ENCODE data around the gene KRABD2.
A peak's percentile ranks its signal among the peaks of the same experiment; 100 is the strongest.
"Not testable (repeated sequence)": the region's sequence is repeated elsewhere in the genome, so short reads cannot be mapped to it uniquely, and the experiment has no call there.

Gene KRABD2

GRCh38 chr17:8382880-8383142, 6.3 kb upstream of the KRABD2 start:
- Histone ChIP-seq H3K4me1 (peaks cover 19% of the 10 kb centered on the region), H3K27me3 (no peaks in the 10 kb centered on the region), H3K36me3 (ENCODE audit: low read depth, missing control alignments) (no peaks in the 10 kb centered on the region), H3K9me3 (no peaks in the 10 kb centered on the region), H3K27ac (peak overlapping the region; percentile 47 to 75), H3K4me3 (peak overlapping the region; percentile 69)
- TF ChIP-seq POLR2A (IDR thresholded peaks at IDR 0.05) (no peak), CTCF (IDR thresholded peaks at IDR 0.05) (no peak)
- no peak for DNase-seq
- intact Hi-C loops (cut with DNase I; ENCODE audit: low total_unique reads) = no loop called here
- WGBS, 2 donors = 0% methylated on average over 15 of the region's 15 CpGs

DNA sequence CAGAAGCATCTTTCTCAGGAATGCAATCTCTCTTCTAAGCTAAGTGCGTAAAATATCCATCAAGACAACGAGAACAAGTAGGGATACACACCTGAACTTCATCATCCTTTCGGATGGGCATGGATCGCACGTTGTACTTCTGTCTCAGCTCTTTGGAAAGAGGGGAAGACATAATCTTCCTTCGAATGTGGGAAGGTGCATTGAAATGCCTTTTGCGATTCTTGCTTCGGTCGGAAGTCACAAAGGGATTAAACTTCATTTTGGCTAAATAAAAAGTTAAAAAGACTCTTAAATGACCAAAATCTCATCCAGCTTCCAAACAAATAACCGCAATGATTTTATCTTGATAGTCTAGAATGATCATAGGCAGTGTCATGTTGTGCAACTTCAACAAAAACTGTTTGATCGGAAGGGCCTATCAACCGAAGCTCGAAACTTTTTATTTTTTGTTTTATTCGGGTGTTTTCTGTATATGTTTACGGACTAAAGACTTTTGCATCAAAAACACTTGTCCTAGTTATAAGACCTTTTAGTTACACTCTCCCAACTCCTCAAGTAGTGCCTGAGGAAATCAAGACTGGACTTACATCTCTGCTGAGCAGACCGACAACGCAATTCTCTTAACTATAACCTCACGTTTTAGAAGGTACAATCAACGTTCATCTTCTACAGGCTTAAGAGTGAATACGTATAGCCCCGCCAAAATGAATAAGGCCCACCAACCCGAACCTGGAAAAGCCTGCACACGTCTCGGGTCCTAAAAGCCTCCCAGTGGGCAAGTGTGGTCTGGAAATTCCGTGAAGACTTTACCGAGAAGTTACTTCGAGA, 5.8 kb upstream of the KRABD2 start:
- H3K36me3 ChIP-seq (ENCODE audit: low read depth, missing control alignments) = no peaks in the 10 kb centered on the region
- 10% methylated on average over 27 of the region's 27 CpGs for WGBS, 2 donors
- no peaks in the 10 kb centered on the region for H3K27me3 ChIP-seq
- H3K9me3 ChIP-seq = no peaks in the 10 kb centered on the region
- intact Hi-C loops (cut with DNase I; ENCODE audit: low total_unique reads) = no loop called here
- no peak for TF ChIP-seq POLR2A (IDR thresholded peaks at IDR 0.05)
- TF ChIP-seq CTCF (IDR thresholded peaks at IDR 0.05) = no peak
- peak overlapping the region; percentile 69 for H3K4me3 ChIP-seq
- H3K4me1 ChIP-seq = peaks cover 22% of the 10 kb centered on the region
- peak overlapping the region; percentile 47 to 75 for H3K27ac ChIP-seq
- no peak for DNase-seq

GRCh38 chr17:8380049-8380448, 3.5 kb upstream of the KRABD2 start:
- no peak for DNase-seq
- no peaks in the 10 kb centered on the region for H3K36me3 ChIP-seq (ENCODE audit: low read depth, missing control alignments)
- TF ChIP-seq POLR2A (IDR thresholded peaks at IDR 0.05) (no peak), CTCF (IDR thresholded peaks at IDR 0.05) (no peak)
- H3K27me3 ChIP-seq = no peaks in the 10 kb centered on the region
- WGBS, 2 donors = 62 to 63% methylated on average over 3 of the region's 3 CpGs
- H3K4me1 ChIP-seq = peaks cover 35% of the 10 kb centered on the region
- H3K4me3 ChIP-seq = no peak overlapping the region
- H3K9me3 ChIP-seq = no peaks in the 10 kb centered on the region
- no peak overlapping the region for H3K27ac ChIP-seq
- intact Hi-C loops (cut with DNase I; ENCODE audit: low total_unique reads) = no loop called here

DNA sequence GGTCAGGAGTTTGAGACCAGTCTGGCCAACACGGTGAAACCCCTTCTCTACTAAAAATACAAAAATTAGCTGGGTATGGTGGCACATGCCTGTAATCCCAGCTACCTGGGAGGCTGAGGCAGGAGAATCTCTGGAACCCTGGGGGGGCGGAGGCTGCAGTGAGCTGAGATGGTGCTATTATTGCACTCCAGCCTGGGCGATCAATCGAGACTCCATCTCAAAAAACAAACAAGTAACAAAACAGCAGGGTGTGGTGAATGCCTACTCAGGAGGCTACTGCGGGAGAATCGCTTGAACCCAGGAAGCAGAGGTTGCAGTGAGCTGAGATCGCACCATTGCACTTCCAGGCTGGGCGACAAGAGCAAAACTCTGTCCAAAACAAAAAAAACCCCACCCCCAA, 1.6 kb upstream of the KRABD2 start:
- H3K9me3 ChIP-seq; H3K4me3 ChIP-seq; DNase-seq; H3K36me3 ChIP-seq (ENCODE audit: low read depth, missing control alignments); intact Hi-C loops (cut with DNase I; ENCODE audit: low total_unique reads); H3K27me3 ChIP-seq: not testable (repeated sequence)
- Histone ChIP-seq H3K27ac (peak overlapping the region; percentile 75 to 91), H3K4me1 (peaks cover 35% of the 10 kb centered on the region)
- 74 to 79% methylated on average over 8 of the region's 8 CpGs for WGBS, 2 donors

- 66 to 78% methylated on average over 4 of the region's 4 CpGs for WGBS, 2 donors
- intact Hi-C loops (cut with DNase I; ENCODE audit: low total_unique reads) = no loop called here
- H3K4me1 ChIP-seq = peaks cover 35% of the 10 kb centered on the region
- TF ChIP-seq POLR2A (IDR thresholded peaks at IDR 0.05) (no peak), CTCF (IDR thresholded peaks at IDR 0.05) (no peak)
- no peaks in the 10 kb centered on the region for H3K36me3 ChIP-seq (ENCODE audit: low read depth, missing control alignments)
- H3K4me3 ChIP-seq = no peak overlapping the region
- no peak for DNase-seq
- H3K27ac ChIP-seq = peak overlapping the region; percentile 75 to 91
- H3K9me3 ChIP-seq = no peaks in the 10 kb centered on the region
- H3K27me3 ChIP-seq = no peaks in the 10 kb centered on the region
Measured at GRCh38 chr17:8377422-8377821, 918 bp upstream of the KRABD2 start.
